Measurements from ENCODE around the gene VKORC1.

Gene VKORC1

DNA sequence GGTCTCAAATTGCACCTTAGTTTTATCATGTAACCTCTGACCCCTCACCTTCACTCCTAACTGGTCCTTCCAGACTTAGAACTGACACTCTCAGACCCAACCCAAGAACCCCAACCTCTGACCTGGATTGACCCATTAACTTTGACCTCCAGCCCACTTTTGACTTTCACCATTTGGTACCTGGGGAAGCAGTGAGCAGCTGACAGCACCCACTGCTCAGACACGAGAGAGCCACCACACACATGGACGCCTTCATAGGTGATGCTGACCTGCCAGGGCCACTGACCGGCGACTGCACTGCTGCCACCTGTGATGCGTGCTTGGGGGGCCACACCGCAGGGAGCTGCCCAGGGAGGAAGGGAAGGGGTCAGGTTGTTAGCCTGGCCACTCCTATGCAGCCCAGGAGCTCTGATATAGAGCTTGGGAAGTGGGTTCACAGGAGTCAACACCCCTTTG lies 38.5 kb upstream of the VKORC1 start:
- H3K9me3 Mint-ChIP-seq: no peaks in the 10 kb centered on the region
- no peak overlapping the region for H3K27ac Mint-ChIP-seq

DNA sequence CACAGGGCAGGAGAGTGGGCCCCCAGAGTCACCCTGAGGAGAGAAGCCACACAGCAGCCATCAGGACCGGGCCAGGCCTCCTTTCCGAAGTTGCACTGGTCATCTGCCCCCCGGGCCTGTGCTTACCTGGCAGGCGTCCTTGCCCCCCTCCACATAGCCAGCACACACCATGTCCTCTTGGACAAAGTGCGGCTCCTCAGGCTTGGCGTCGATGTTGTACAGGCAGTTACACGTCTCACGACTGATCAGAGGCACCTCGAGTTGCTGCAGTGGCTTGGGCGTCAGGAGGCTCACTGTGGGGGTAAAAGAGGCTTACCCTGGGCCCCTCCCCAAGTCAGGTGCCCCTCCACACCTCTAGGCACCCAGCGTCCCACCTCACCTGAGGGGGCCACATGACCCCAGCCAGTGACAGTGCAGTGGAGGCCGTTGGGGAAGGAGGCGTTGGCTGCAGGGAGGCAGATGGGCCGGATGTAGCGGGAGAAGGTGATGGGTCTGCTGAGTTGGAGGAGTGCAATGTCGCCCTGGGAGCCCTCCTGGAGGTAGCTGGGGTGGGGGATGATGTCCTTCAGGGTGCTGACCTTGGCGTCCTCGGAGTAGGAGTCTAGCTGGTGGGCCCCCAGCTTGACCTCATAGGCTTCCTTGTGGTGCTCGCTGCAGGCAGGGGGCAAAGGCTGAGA lies 37.8 kb upstream of the VKORC1 start:
- Mint-ChIP-seq H3K4me1 (no peaks in the 10 kb centered on the region), H3K9me3 (no peaks in the 10 kb centered on the region), H3K27ac (no peak overlapping the region), H3K36me3 (peaks cover 26% of the 10 kb centered on the region), H3K4me3 (no peak overlapping the region), H3K27me3 (no peaks in the 10 kb centered on the region)
- no peak for ATAC-seq

More for the DNA sequence above, 38.5 kb upstream of the VKORC1 start:
- Mint-ChIP-seq H3K27me3 (no peaks in the 10 kb centered on the region), H3K4me3 (no peak overlapping the region), H3K36me3 (peaks cover 19% of the 10 kb centered on the region), H3K4me1 (no peaks in the 10 kb centered on the region)
- no peak for ATAC-seq

DNA sequence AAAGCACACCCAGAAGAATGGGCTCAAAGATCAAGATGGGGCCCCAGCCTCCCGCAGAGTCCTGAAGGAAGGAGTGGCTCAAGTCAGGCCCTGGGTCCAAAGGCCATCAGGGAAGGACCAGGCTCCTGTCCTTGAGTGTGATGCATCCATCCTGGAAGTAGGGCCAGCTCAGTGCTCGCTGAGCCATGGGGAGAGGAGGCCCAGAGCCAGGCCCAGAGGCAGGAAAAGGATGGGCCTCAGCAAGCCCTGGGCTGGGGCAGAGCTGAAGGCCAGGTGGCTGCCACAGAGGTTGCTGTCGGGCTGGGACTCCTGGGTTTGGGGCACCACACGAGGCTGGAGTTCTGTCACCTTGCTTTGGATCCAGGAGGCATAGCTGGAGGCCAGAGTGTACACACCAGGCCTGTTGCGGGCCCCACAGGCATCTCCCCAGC lies 37.3 kb upstream of the VKORC1 start:
- no peak for ATAC-seq
- no peaks in the 10 kb centered on the region for H3K9me3 Mint-ChIP-seq
- H3K27me3 Mint-ChIP-seq: no peaks in the 10 kb centered on the region
- no peaks in the 10 kb centered on the region for H3K4me1 Mint-ChIP-seq
- peaks cover 27% of the 10 kb centered on the region for H3K36me3 Mint-ChIP-seq
- no peak overlapping the region for H3K4me3 Mint-ChIP-seq
- H3K27ac Mint-ChIP-seq: no peak overlapping the region

DNA sequence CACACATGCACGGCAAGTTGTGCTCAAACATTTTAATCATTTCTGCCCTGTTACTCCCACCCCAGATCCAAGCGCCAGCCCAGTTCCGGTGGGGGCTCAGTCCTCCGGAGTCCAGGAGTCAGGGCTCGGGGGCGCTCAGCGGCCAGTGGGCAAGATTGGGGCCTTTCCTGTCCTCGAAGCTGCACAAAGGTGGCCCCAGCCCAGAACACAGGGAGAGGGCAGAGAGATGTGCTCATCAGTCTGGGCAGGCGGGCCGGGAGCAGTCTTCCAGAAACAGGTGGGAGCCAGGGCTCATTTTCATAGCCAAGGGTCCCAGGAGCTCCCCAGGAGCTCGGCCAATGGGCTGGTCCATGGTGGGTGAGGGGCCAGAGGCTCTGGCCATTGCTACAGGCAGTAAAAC lies 36.8 kb upstream of the VKORC1 start:
- Mint-ChIP-seq H3K27me3 (no peaks in the 10 kb centered on the region), H3K4me3 (no peak overlapping the region), H3K27ac (no peak overlapping the region), H3K9me3 (no peaks in the 10 kb centered on the region), H3K36me3 (peaks cover 28% of the 10 kb centered on the region), H3K4me1 (no peaks in the 10 kb centered on the region)
- ATAC-seq: no peak

DNA sequence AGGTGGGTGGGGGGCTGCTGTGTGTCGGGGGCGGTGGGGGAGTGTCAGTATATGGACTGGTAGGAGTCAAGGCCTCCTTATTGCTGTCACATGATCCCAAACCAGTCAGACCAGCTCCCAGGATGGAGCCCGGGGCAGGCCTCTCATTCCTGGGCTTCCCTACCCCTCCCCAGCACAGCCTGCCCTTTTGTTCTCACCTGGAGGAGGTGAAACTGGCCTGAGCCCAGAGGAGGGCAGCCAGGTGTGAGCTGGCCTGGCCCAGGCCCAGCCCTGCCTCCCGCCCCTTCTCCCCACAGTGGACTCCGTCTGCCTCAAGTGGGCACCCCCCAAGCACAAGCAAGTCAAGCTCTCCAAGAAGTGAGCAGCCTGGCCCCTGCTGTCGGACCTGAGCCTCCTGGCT lies 36.3 kb upstream of the VKORC1 start:
- Mint-ChIP-seq H3K9me3 (no peaks in the 10 kb centered on the region), H3K4me1 (peaks cover 4% of the 10 kb centered on the region), H3K4me3 (no peak overlapping the region), H3K27ac (no peak overlapping the region), H3K36me3 (peaks cover 33% of the 10 kb centered on the region), H3K27me3 (no peaks in the 10 kb centered on the region)
- no peak for ATAC-seq

DNA sequence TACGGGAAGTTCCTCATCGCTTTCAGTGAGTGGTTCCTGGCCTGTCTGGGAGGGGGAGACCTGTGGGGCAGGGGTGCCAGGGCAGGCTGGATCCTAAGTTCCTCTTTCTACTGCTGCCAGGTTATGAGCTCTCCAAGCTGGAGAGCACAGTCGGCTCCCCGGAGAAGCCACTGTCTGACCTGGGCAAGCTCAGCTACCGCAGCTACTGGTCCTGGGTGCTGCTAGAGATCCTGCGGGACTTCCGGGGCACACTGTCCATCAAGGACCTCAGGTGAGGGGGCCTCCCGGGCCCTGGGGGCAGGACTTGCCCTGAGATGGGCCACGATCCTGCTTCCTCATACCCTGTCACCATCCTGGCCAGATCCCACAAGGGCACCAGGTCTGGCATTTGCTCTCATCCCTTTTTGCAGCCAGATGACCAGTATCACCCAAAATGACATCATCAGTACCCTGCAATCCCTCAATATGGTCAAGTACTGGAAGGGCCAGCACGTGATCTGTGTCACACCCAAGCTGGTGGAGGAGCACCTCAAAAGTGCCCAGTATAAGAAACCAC lies 35.8 kb upstream of the VKORC1 start:
- no peak overlapping the region for H3K27ac Mint-ChIP-seq
- H3K4me3 Mint-ChIP-seq: no peak overlapping the region
- no peak for ATAC-seq
- no peaks in the 10 kb centered on the region for H3K27me3 Mint-ChIP-seq
- H3K4me1 Mint-ChIP-seq: peaks cover 7% of the 10 kb centered on the region
- no peaks in the 10 kb centered on the region for H3K9me3 Mint-ChIP-seq
- peaks cover 37% of the 10 kb centered on the region for H3K36me3 Mint-ChIP-seq

DNA sequence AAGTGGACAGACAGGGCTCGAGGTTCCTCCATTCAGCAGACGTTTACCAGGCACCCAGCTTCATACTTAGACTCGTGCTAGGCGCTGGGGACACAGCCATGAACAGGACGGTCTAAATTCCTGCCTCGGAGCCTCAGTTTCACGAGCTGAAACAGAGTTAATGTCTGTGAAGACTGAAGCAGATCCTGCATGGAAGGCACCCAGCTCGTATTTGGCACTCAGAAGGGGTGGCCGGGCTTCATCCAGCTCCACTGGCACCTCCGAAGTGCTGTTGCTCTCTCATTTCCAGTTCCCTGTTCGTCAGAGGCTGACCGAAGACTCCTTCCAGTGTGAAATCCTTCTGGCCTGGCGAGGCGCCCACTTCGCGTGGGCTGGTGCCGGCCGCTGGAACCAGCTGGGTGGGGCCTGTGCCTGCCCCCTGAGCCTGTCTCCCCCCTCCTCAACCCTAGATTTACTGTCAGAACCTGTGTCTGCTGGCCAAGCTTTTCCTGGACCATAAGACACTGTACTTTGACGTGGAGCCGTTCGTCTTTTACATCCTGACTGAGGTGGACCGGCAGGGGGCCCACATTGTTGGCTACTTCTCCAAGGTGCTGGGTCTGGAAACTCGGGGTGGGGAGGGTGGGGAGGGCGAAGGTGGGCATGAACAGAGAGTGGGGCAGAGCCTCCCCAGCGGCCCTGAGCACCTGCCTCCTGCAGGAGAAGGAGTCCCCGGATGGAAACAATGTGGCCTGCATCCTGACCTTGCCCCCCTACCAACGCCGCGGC lies 35.2 kb upstream of the VKORC1 start:
- H3K27ac Mint-ChIP-seq: no peak overlapping the region

DNA sequence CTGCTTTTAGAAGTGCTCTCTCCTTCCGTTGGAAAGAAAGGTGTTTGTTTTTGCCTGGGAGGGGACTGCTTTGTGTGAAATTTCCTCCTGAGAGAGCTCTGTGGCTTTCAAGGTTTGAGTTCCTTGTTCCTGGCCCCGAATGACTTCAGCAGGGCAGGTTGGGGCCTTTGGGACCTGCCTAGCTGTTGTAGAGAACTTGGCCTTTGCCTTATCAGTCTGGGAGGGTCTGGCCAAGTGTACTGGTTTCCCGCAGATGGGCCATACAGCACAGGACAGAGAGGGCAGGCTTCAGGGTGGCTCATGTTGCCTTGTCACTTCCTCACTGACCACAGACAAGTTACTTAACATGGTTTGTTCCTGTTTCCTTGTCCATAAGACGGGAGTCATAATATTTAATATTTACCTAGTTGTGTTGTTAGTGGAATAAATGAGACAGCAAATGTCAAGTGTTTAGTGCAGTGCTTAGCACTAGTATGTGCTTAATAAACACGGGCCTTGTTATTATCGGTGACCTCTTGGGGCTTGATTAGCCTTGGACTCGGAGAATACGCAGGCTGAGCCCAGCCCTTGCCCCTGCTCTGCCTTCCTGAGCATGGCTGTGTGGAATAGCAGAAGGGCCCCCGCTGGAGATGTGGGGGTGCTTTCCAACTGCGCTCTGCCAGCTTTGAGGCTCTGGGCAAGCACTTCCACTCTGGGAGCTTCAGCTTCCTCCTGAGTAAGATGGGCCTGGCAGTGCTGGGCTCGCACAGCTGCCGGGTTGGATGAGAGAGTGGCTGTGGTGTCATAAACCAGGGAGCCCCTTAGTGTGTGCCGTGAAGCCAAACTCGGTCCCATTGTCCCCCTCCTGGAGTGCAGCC lies 34.3 kb upstream of the VKORC1 start:
- peak overlapping the region; percentile 4 for H3K27ac Mint-ChIP-seq
- ATAC-seq: no peak
- H3K9me3 Mint-ChIP-seq: no peaks in the 10 kb centered on the region

More for the DNA sequence above, 35.2 kb upstream of the VKORC1 start:
- no peak overlapping the region for H3K4me3 Mint-ChIP-seq
- ATAC-seq: no peak
- H3K27me3 Mint-ChIP-seq: no peaks in the 10 kb centered on the region
- peaks cover 7% of the 10 kb centered on the region for H3K4me1 Mint-ChIP-seq
- no peaks in the 10 kb centered on the region for H3K9me3 Mint-ChIP-seq
- H3K36me3 Mint-ChIP-seq: peaks cover 37% of the 10 kb centered on the region

DNA sequence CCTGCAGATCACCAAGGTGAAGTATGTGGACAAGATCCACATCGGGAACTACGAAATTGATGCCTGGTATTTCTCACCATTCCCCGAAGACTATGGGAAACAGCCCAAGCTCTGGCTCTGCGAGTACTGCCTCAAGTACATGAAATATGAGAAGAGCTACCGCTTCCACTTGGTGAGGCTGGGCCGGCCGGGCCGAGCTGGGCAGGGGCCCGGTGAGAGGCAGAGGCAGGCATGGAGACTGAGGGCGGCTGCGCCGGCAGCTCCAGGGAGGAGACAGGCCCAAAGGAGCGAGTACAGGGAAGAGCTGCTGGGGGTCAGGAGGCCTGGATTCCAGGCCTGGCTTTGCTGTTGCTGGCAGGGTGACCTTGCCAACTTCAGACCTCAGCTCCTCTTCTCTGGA lies 32.6 kb upstream of the VKORC1 start:
- H3K4me1 Mint-ChIP-seq: peaks cover 7% of the 10 kb centered on the region
- peaks cover 40% of the 10 kb centered on the region for H3K36me3 Mint-ChIP-seq
- no peak for ATAC-seq
- no peak overlapping the region for H3K27ac Mint-ChIP-seq
- no peaks in the 10 kb centered on the region for H3K27me3 Mint-ChIP-seq
- H3K9me3 Mint-ChIP-seq: no peaks in the 10 kb centered on the region
- H3K4me3 Mint-ChIP-seq: no peak overlapping the region

More for the DNA sequence above, 34.3 kb upstream of the VKORC1 start:
- Mint-ChIP-seq H3K27me3 (no peaks in the 10 kb centered on the region), H3K36me3 (peaks cover 37% of the 10 kb centered on the region), H3K4me3 (no peak overlapping the region), H3K4me1 (peaks cover 7% of the 10 kb centered on the region)

DNA sequence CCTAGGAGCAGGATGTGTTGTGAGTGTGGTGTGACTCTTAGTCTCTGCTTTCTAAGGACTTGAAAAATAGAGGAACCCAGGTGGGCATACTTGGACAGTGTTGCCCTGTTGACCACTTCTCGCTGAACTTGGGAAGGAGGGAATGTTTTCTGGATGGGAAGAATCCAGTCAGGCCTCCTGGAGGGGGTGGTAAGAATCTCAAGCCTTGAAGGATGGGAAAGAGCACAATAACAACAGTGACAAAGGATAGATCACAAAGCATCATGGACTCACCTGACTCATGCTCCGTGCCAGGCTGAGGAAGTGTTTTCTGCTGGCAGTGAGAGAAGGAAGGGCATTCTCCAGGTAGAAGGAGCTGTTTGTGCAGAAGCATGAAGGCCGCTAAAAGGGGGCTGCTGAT lies 31.2 kb upstream of the VKORC1 start:
- peaks cover 7% of the 10 kb centered on the region for H3K4me1 Mint-ChIP-seq
- H3K27ac Mint-ChIP-seq: no peak overlapping the region
- H3K4me3 Mint-ChIP-seq: no peak overlapping the region

DNA sequence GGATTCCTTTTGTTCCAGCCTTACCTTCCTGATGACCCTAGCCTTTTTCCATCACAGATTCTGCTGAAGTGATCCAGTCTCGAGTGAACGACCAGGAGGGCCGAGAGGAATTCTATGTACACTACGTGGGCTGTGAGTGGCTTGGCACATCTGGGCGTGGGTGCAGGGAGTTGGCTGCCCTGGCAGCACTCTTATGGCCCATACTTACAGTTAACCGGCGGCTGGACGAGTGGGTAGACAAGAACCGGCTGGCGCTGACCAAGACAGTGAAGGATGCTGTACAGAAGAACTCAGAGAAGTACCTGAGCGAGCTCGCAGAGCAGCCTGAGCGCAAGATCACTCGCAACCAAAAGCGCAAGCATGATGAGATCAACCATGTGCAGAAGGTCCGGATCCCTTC lies 25.5 kb upstream of the VKORC1 start:
- H3K4me1 Mint-ChIP-seq: peaks cover 26% of the 10 kb centered on the region
- H3K36me3 Mint-ChIP-seq: peaks cover 22% of the 10 kb centered on the region
- H3K9me3 Mint-ChIP-seq: no peaks in the 10 kb centered on the region
- no peak for ATAC-seq
- no peaks in the 10 kb centered on the region for H3K27me3 Mint-ChIP-seq
- no peak overlapping the region for H3K27ac Mint-ChIP-seq
- no peak overlapping the region for H3K4me3 Mint-ChIP-seq

More for the DNA sequence above, 31.2 kb upstream of the VKORC1 start:
- Mint-ChIP-seq H3K36me3 (peaks cover 37% of the 10 kb centered on the region), H3K27me3 (no peaks in the 10 kb centered on the region), H3K9me3 (no peaks in the 10 kb centered on the region)
- no peak for ATAC-seq

DNA sequence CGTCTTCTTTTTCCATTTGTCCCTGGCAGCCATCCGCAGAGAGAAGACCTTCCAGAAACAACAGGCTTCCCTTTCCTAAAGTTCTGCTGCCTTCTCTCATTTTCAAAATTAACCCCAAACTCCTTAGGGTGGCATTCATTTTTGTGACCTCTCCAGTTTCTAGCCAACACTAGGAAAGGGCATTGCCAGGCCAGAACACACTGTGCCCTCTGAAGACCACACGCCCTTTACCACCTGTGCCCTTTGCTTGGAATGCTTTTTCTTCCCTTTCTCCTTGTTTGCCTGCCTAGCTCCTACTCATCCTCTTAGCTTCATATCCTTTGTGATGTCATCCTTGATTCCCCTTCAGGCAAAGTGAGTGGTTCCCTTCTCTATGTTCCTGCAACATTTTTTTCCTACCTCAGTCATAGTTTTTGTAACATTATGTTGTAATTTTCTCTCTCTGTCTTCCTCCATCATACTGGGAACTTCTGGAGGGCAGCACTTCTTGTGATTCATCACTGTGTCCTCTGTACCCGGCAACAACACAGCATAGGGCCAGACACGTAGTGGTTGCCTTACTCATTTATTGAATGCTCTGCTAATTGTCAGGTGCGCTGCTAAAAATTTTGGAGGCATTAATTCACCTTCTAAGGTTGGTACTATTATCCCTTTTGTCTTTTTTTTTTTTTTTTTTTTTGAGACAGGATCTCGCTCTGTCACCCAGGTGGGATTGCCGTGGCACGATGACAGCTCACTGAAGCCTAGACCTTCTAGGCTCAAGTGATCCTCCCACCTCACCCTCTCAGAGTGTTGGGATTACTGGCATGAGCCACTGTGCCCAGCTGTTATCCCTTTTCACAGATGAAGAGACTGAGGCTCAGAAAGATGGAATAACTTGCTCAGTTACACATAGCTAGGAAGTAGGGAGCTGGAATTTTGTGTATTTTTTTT lies 23.9 kb upstream of the VKORC1 start:
- Mint-ChIP-seq H3K9me3 (no peaks in the 10 kb centered on the region), H3K4me3 (peak overlapping the region; percentile 85), H3K4me1 (peaks cover 37% of the 10 kb centered on the region), H3K36me3 (peaks cover 22% of the 10 kb centered on the region), H3K27me3 (no peaks in the 10 kb centered on the region), H3K27ac (peak overlapping the region; percentile 79)
- no peak for ATAC-seq

DNA sequence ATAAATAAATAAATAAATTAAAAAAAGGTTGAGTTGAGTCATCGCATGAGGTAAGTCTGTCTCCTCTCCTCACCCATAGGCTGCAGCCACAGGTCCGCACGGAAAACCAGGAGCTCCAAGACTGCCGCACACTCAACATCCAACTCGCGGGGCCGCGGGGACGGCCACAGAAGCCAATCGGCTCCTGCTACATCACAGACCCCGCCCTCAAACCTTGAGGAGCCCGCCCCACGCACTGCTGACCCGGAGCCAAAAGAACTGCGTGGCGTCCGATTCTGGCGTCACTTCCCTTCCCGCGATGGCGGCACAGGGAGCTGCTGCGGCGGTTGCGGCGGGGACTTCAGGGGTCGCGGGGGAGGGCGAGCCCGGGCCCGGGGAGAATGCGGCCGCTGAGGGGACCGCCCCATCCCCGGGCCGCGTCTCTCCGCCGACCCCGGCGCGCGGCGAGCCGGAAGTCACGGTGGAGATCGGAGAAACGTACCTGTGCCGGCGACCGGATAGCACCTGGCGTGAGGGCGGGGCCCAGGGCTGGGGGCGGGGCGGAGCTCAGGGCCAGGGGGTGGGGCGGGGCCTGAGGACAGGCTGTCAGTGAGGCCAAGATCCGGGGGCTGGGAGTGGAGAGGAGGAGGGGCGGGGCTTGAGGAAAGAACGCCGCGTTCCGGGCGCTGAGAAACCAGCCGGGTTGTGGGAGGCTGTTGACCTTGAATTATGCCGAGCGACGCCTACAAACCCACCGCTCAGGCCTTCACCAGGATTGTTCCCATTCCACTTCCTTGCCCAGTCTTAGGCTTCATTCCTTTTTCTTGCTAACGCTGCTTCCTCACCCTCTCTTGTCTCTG lies 23.0 kb upstream of the VKORC1 start, which contains the start of gene KAT8:
KAT8 (plus strand) TSS at position 281 of the 839 bp plus-strand sequence; CDS start at position 299, 18 bp downstream.
- Mint-ChIP-seq H3K4me1 (peaks cover 42% of the 10 kb centered on the region), H3K27ac (peak within 1 kb of the TSS; percentile 79), H3K9me3 (no peaks in the 10 kb centered on the region), H3K27me3 (no peaks in the 10 kb centered on the region), H3K36me3 (peaks cover 25% of the 10 kb centered on the region), H3K4me3 (peak within 1 kb of the TSS; percentile 85)
- ATAC-seq: peak; percentile 98

Measured in stimulated activated memory B cell treated with anti-CD40 and anti-IgM and Interleukin-4, amounts not matched to agents 10 μg/mL and 1 μg/mL and 100 μg/mL, for 72 hours (primary cell).